CD4-positive, alpha-beta T cell treated with Interleukin-15 for 4 hours (primary cell): ENCODE measurements around the gene CADPS2.
"Not testable (repeated sequence)": the region's sequence is repeated elsewhere in the genome, so short reads cannot be mapped to it uniquely, and the experiment has no call there.

Experiments
- DNase-seq: peaks from one replicate; pipeline ENCODE4 v3.0.0-alpha.2; 2020; ENCODE audit warnings: low spot score

CADPS2 gene

DNA sequence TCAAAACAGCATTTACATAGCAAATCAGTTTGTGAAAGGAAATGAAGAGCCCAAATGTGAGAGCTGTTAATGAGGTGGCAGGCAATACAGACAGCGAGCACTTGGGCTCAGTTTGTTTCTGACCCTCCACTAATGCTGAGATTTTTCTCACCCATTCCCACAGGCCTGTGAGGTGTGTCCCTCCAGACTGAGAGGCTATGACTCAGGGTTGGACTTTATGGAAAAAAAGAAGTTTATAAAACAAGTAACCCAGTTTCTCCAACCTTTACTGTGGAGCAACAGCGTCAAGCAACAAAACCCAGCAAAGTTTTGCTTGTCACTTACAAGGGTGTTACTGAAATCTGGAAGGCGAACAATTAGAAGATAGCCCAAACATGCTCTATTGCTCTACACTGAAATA, 576.8 kb downstream of the CADPS2 start:
- no peak for DNase-seq

DNA sequence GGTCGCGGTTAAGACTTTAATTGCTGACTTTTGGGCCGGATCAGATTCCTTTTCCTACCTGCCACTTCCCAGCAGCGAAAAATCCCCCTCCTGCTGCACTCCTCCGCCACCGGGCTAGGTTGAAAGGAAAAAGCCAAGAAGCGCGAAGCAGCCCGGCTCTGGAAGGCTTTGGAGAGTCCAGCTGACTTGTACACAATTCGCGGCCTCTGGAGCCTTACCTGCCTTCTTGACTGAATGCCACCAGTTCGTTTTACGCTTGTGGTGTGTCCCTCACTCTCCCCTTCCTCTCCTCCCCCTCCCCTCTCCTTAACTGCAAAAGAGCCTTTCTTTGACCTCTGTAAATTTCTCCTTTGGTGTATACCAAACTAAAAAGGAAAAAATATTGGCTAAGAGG, 579.0 kb downstream of the CADPS2 start:
- no peak for DNase-seq

DNA sequence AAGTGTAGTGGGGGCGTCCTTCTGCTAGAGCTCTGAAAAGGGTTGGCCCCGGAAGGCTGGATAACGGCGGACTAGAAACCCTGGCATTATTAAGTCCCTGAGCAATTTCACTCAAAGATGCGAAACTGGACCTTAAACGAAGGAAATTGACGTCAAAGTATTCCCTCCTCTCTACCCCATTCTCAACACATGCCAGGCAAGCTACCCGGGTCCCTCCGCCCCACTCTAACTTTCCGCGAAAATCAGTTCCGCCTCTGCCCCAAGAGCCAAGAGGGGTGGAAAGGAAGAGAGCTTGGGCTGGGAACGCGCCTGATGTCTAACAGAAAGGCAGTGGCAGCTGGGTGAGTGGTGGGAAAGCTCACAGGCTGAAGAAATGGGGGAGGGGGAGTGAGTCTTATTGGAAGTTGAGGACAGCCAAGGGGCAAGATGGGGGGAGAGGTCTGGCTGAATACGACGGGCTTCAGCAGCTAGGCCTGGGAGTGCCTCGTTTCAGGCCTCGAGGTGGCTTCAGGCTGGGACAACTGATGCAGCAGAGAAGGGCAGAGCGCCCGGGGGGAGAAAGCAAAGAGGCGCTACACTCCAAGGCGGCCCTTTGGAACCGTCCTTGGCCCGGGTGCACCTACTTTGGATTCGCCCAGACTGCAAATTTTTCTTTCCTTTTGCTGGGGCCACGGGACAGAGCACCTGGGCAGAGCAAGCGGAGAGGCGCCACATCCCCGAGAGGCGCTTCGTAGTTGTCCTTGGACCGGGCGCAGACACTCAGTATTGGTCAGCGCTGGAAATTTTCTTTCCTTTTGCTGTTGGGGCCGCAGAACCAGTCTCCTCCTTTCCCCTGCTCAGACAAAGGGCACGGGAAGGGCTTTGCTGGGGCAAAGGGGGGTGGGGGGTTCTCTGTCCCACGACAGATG, 579.7 kb downstream of the CADPS2 start:
- no peak for DNase-seq

DNA sequence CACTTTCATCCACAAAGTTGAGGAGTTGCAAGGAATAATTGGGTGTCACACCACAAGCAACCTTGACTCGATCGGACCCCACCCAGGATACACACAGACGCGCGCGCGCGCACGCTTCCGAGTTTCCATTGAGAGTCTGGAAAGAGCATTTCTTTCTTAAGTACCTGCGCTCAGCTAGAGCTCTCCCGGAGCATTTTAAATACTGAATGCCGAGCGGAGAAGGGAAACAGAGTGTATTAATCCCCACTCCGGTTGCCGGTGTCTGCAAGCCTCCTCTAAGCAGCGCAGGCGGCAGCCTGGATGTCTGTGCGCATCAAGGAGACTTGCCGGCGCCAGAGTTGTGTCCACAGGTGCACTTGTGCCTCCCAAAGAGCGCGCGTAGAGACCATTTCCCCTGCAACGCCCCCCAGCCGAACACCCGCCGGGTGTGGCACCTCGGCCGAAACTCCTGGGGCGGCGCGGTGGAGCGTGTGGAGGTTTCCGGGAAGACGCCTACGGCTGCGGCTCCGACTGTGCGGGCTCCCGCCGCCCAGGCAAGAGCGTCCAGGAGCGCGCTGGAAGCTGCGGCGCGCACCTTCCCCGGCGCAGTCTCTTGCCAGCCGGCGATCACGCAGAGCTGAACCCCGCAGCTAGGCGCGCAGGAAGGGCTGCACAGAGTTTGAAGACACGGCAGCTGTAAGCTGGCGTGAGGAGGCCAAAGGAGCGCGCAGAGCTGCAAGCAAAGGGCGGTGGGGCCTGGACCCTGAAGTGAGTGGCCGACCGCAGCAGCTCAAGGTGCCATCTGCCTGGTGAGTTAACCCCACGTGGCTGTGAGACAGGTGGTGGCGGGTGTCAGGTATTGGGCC, 580.6 kb downstream of the CADPS2 start:
- DNase-seq, result no peak

DNA sequence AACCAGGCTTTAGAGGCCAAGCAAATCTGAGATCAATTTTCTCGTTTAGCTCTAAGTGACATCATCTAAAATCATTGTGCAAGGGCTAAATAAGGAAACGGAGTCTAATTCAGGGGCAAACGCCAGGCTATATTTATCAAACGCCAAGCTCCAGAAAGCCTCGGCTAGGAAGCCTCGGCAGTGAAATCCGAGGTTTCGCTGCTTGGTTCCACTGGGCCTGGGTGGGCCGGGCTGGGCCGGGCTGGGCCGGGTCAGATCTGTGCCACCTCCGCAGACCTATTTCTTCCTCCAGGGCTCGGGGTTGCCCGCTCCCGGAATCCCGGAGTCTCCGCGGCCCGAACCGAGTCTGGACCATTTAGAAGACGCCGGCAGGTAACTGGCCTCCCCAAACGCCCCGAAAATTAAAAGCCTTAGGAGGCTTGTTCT, 581.3 kb downstream of the CADPS2 start:
- no peak for DNase-seq

DNA sequence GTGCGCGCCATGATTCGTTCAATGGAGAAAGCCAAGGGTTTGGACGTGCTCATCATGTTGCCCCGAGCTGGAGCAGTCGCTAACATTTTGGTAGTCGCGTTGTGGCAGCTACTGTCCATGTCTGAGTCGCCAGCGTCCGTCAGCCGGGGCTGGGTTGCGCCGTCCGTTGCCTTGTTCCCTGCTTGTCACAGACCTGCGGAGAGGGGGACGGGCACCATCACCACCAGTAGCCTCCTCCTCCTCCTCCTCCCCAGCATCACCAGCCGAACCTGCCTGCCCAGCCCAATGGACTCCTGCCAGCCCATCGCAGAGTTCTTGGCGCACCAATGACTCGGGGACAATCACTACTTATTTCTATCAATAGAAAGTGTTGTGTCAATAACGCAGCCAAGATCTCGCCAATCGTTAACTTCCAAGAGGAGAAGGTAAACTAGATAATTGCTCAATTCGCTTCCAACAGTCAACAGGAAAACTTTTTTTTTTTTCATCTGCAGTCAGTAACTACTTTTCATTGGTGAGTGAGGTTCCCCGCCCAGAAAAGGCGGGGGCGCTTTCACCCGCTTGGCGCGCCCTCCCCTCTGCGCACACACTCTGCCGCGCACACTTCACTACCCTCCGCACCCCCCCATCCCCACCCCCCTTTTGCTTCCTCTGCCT, 581.8 kb downstream of the CADPS2 start, which contains the start of gene FEZF1:
Gene FEZF1 (minus strand): TSS at position 432 of the 657 bp plus-strand sequence. CDS start 313 bp downstream, at position 119.
- DNase-seq, result no peak

DNA sequence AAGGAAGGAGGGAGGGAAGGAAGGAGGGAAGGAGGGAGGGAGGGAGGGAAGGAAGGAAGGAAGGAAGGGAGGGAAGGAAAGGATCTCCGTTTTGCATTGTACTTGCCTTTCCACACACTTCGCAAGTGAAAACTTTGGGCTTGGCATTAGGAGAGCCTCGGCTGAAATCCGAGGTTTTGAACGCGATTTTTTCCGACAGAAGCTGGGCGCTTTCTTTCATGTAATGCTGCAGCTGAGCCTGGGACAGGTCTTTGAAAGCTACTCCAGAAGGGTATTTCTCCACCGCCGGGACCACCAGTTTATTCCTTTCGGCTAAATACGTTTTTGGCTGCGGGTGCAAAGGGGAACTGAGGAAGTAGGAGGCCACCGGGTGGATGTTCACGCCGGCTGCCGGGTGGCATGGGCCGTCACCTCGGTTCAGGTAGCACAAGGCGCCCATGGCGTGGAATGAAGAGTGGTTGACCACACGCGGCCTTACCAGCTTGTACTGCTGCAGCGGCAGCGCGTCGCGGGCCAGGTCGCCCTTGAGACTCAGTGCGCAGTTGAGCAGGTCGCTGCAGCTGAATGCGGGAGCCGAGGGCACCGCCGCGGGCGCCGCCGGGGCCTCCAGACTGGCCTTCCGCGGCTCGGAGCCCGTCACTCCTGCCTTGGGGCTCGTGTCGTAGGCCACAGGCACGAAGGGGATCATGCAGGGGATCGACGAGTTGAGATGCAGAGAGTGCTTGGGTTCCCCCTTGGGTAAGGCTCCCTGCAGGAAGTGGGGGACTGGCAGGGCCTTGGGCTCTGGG, 582.5 kb downstream of the CADPS2 start:
- DNase-seq, result no peak

DNA sequence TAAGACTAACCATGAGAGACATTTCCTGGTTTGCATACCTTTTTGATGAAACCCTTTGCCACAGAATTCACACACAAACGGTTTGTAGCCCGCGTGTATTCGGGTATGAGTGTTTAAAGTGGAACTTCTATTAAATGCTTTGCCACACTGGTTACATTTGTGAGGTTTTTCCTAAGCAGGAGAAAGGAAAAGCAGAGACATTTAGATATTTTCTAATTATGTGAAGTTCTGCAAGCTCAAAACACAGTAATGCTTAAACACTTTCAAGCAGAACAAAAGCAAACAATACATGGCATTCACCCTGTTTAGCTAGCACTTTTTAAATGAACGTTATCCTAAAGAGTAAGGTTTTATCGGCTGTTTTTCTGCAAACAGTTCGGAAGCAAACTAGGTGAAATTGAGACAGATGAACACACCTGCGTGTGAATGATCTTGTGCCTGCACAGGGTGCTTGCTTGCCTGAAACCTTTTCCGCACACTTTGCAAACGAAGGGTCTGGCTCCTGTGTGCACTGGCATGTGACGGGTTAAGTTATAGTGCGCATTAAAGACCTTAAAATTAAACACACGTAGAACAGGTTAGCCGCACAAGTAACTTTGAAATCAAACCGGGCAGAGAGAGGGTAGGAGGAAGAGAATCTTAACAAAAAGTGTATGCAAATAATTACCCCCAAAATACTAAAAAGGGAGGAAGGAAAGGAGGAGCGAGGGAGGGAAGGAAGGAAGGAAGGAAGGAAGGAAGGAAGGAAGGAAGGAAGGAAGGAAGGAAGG, 583.3 kb downstream of the CADPS2 start:
- DNase-seq, result no peak

DNA sequence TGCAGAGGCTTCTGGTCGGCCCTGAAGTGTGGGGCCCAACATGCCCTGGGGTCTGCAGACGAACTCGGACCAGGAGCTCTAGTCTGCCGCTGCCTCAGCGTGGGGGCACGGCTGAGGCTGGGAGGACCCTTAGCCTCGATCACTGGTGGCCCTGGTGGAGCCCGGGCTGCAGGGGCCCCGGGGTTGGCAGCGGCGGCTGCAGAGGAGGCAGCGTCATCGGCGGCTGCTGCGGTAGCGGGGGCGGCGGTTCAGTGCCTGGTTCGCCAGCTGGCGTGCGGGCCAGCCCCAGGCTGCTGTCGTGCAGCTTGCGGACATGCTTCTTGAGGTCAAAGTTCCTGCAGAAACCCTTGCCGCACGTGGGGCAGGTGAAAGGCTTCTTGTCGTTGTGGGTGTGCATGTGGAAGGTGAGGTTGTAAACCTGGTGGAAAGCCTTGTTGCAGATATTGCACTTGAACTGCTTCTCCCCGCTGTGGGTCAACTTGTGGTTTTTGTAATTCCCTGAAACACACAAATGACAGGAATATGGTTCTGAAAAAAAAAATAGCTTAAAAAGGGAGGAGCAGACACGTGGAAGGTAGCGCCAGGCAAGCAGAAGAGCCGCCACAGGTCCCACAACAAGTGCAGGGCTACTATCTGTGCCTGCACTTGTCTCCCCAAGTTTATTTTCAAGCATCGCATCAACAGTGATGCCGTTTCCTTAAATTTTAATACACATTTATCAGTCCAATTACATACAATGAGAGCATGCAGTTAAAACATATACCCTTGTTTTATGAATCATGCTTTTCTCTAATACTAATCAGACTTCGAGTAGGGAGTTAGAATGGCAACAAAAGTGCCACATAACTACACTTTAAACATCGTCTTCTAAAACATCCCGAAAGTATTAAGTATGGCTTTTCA, 584.2 kb downstream of the CADPS2 start:
- DNase-seq, result no peak

DNA sequence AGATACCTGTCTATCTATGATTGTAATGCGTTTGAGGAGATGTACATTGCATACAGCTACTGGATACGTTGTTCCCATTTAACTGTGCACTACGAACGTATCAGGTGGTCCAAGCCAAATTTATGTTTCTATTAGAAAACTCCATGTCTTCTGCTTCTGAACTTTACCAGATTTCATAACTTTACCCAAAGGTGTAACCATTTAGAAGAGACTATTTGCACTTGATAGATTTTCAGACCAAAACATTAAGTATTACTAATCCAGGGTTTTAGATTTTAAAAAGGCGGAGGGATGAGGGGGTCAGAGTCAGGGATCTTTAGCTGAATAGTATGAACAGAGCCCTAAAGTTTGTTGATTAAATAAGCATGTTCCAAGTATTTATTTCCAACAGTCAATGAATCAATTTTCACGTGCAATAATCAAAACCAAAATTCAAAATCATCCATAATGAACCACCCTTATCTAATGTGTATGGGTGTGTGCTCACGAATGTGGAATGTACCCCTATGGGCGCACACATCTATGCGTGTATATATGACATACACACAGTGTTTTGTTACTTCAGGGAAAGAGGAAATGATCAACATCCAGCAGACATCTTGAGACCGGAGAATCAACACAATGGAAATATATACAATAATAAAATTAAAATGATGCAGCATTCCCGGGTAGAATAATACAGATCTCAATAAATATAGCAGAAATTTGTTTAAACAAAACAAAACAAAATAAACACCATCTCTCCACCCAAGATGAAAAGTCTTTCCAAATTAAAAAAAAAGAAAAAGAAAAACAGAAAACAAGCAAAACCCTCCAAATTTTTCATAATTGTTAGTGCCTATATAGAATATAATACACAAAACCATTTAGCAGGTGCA, 585.1 kb downstream of the CADPS2 start:
- no peak for DNase-seq

DNA sequence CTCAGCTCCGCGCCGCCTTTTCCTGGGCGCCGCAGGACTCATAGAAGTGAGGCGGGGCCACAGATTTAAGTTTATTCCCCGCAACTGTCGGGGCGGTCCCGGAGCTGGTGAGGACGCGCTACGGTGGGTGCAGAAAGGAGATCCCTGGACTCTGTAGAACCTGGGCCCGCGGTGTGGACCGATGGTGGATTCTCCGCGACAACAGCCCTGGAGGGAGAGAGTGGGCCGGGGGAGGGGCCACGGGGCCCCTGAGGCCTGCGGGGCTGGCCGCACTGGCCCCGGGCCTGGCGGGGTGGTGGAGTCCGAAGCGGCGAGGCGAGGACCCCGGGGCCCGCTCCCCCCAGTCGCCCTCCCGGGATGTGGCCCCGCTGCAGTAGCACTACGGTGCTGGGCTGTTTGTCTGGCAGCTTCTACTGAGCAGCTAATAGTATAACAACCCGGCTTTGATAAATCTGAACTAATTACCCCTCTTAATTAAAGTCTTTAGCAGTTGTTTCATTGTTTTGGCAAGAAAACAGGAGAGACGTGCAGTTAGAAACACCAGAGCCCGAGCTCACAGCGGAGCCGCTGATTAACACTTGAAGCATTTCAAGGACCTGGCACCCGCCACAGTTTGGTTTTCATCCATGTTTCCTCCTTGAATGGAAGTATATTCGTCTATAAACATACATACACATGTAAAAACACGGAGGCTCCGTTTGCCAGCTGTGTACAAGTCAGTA, 585.9 kb downstream of the CADPS2 start:
- no peak for DNase-seq

DNA sequence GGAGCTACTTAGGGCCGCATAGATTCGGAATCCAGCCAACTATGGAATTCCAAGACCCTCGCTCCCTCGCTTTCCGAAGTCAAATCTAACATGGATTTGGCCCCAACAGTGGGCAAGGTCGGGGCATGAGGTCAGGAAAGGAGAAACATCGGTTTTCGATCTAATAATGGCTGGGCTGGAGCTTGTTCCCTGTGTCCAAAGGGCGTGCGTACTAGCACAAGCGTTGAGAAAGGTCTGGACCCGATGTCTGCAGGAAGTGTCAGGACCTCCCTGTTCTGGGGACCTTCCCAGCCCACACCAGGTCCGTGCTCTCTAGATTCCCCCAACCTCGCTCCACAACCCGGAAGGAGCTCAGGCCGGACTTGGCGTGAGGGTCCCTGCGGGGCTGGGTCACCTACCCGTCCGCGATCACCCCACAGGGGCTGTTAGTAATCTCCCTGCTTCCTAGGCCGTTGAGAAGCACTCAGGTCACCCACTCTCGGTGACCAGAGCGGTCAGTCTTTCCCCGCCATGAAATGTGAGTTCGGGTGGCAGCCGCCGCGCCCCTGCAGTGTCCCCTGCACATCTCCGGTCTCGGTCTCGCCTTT, 586.5 kb downstream of the CADPS2 start:
- DNase-seq, result no peak

DNA sequence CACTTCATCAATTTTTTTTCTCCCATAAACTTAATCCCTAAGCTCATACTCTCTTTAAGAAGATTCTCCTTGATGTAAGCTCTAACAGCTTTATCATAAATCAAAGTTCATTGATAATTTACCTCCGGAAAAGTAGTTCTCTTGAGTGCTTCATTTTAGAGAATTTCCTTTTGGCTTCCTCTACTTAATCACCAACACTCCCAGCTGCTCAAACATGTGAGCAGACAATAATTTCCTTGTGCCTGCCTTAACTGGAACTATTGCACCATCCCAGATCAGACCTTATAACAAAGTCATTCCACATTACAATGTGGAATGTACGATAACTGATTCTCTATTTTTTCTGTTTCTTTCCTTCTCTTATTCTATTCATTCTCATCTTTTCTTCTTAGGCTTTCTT, 587.6 kb downstream of the CADPS2 start:
- no peak for DNase-seq

DNA sequence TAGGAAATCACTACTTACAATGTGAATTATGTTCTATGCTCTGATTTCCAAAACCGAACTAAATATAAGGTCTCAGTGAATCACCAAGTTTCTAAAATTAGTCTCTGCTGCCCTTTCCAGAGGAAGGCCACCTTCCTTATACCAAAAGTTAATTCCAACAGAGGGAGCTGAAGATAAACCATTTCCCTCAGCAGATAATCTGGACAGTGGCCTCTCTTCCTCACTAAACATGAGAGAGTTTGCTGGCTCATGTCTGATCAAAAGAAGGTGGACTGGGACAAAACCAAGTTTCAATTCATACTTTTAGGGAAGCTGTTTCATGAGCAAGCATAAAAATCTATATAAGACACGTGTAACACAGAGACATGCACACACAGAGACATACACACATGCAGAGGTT, 588.1 kb downstream of the CADPS2 start:
- no peak for DNase-seq

DNA sequence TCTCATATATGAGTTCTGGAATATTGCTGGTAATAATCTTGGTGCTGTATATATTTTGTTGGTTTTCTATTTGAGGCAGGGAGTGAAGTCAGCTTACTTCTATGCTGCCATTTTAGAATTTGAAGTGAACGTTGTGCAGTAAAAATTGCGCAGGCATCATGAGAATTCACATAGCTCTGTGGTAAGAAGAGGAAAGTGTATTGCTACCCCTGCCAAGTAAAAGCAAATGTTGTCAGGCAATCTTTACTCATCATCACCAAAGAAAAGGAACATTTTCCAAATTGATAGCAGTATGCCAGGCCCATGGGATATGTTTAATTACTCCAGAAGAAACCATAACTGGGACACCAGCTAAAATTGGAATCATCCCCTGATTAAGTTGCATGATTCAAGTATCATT, 595.1 kb downstream of the CADPS2 start:
- no peak for DNase-seq

DNA sequence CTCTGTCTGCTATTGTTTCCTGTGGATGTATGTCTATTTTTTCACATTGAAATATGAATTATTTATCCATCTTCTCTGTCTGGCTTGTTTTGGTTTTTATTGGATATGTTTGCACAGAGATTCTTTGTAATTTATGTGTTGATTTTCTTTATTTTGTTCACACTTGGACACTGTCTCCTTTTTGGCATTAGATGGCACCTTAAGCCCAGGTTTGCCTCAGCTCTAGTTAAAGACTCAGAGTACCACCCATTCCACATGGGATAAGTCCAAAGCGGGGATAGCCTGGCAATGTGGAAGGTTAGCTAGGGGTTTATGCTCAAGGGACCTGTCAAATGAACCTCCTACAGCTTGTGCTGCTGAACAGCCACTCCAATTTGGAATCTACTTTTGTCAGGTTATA, 595.8 kb downstream of the CADPS2 start:
- no peak for DNase-seq

DNA sequence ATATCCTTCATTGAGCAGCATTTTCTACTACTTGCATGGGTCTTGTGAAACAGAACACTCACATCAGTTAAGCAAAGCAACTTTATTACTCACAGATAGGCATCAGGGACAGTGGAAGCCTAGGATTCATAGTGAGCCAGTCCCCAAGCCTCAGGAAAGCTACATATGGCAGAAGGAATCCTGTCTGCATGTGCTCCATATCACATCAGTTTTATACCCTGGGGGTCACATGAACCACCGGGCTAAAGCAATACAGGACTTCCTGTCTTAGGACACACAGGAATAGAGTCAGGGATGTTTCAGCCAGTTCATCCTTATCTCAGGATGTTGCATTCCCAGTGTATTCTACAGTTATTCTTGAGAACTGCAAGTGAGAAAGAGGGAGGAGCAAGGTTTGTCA, 596.8 kb downstream of the CADPS2 start:
- DNase-seq, result no peak

DNA sequence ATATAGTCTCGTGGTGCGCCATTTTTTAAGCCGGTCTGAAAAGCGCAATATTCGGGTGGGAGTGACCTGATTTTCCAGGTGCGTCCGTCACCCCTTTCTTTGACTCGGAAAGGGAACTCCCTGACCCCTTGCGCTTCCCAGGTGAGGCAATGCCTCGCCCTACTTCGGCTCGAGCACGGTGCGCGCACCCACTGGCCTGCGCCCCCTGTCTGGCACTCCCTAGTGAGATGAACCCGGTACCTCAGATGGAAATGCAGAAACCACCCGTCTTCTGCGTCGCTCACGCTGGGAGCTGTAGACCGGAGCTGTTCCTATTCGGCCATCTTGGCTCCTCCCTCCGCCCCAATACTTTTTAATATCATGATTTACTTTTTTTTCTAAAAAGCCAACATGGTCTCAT, 601.7 kb downstream of the CADPS2 start:
- not testable (repeated sequence) for DNase-seq
